GM19467 (cell line): ENCODE measurements around the gene CMYA5.
"Not testable (repeated sequence)": the region's sequence is repeated elsewhere in the genome, so short reads cannot be mapped to it uniquely, and the experiment has no call there.

Experiments used
- ATAC-seq: cut with Tn5 transposase; IDR thresholded peaks from one replicate; pipeline ENCODE4 v1.9.1; 2021; ENCODE audit warnings: mild to moderate bottlenecking, moderate library complexity; ENCODE audit not compliant: unreplicated experiment

CMYA5 gene

DNA sequence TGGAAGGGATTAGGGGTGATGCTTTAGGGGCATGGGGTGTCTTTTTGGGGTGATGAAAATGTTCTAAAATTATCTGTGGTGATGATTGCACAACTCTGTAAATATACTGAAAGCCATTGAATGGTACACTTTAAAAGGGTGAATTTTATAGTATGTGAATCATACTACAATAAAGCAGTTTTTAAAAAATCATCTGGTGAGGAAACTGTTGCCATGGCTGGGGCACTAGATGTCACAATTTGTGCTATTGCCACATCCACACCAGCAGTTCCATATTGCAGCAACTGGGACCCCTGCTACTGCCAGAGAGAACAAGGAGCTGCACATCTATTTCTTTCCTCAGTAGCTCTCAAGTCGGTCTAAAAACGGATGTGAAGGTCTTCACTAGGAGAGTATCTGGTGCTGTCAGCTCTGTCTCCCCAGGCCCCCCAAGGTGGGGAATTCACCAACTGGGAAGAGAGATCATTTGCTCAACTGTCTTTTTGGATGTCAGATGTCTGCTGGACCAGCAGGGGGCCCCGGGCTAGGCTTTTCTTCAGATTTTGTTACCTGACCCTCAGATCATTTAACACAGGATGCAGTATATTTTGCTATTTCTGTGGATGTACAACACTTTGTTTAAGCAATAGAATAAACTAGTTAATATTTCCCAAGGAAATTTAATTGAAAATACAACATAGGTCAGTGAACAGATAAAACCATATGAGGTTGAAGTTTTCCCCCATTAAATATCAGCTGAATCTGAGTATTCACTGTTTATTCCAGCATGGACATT, 13.2 kb downstream of the CMYA5 start:
- no peak for ATAC-seq

DNA sequence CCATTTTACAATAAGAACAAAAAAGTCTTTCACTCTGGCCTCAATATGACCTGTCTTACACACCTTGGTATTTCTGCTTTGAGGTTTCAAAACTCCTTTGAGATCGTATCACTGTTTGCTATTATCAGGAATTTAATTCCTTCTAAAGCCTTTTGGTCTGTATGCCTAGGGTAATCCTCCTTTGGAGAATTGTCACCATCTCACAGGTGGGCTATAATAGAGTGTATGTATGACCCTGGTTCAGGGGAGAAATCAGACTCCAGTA, 13.7 kb downstream of the CMYA5 start:
- ATAC-seq, result no peak

DNA sequence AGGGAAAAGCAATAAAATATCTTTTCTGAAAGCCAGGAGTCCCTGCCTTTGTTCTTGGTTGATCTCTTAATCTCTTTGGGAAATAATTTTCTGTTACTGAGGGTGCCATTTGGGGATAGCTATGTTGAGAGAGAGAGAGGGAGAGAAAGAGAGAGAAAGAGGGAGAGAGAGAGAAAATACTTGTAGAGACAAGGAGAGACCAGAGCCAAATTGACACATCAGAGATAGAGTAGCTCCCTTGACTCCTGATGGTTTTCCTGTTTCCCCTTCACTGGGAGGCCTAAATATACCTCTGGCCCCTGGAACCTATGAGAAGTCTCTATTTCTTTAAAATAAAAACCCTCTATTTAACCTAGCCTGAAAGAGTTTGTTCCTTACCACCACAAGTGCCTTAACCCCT, 14.9 kb downstream of the CMYA5 start:
- no peak for ATAC-seq

DNA sequence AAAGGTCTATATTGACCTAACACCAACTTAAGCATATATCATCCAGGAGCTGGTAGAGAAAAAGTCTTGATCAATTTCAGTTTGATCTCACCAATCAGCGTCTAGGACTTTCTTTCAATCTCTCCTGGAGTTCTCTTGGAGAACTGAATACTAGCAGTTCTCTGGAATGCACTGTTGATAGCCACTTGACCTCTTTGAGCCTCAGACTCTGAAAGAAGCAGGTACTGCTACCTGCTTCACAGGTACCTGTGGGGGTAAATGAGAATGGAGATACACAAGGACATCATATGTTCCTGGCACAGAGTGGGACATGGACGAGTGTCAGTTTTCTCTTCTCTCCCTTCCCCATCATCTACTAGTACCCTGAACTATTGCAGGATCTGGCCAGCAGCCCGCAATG, 16.0 kb downstream of the CMYA5 start:
- ATAC-seq, result no peak

- ATAC-seq, result not testable (repeated sequence)
Measured at GRCh38 chr5:79706317-79706716, 16.7 kb downstream of the CMYA5 start.

DNA sequence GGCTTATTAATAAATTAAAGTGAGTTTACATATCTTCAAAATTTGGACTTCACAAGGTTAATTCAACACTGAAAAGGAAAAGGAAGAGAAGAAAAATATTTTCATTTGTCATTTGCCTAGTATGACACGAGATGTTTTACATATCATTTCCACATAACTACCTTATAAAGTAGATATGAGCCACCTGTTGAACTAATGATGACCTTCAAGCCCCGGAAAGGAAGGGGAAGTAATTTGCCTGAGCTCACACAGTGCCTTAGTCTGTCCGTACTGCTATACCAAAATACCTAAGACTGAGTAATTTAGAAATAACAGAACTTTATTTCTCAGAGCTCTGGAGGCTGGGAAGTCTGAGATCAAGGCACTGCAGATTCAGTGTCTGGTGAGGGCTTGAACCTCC, 17.9 kb downstream of the CMYA5 start:
- ATAC-seq, result no peak

GRCh38 chr5:79712741-79713140, 23.1 kb downstream of the CMYA5 start:
- ATAC-seq, result no peak

DNA sequence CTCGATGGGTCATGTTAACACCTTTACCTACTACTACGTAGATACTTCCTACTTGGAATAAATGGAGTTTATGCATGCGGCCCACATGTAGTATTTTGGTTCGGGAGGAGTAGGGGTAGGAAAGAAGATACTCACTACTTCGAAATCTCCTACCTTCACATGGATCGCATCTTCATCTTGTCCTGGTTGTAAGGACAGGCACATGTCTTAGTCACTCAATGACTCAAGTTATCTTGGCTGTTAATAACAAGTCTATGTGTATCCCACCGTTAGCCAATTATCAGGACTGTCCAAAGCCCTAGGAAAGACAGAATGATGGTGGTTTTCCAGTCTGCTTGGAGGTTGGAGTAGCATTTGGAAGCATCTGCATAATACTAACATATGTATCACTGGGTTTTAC, 24.1 kb downstream of the CMYA5 start:
- ATAC-seq, result no peak

DNA sequence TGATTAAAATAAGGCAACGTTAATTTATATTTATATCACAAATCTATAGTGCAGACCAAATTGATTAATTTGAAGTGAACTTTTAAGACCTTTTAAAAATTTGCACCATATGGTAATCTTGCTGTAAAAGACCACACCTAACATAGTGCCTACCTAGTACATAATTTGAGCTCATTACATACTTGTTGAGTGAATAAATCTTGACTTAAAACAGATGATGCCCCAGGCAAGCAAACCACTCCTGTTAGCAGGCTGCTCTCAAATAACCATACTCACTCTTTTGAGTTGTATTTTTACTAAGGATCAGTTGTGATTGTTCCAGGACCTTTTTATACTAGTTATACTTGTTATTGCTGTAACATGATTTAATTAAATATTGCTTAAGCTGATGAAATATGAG, 27.2 kb downstream of the CMYA5 start:
- ATAC-seq, result no peak

DNA sequence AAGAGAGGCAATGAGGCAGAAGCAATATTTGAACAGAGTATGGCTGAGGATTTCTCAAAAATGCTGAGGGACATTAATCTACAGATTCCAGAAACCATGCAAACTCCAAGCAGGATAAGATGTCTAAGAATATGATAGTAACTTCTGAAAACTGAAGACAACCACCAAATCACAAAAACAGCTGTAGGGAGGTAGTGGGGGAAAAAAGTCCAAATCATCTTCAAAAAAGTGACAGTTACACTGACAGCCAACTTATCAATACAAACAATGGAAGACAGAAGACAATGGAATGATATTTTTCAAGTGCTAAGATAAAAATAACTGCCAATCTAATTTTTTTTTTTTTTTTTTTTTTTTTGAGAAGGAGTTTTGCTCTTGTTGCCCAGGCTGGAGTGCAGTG, 30.5 kb downstream of the CMYA5 start:
- no peak for ATAC-seq

GRCh38 chr5:79727451-79728355, 38.1 kb downstream of the CMYA5 start:
- no peak for ATAC-seq

- no peak for ATAC-seq
Measured at GRCh38 chr5:79728396-79728795, 38.8 kb downstream of the CMYA5 start.

DNA sequence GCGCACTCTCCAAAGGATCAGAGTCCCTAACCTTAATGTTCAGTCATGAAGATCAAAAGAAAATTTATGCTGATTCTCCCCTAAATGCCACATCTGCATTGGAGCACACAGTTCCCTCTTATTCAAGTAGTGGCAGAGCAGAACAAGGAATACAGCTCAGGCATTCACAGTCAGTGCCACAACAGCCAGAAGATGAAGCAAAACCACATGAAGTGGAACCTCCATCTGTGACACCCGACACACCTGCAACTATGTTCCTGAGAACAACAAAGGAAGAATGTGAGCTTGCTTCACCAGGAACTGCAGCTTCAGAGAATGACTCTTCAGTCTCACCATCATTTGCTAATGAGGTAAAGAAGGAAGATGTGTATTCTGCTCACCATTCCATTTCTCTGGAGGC, 40.0 kb downstream of the CMYA5 start:
- no peak for ATAC-seq

DNA sequence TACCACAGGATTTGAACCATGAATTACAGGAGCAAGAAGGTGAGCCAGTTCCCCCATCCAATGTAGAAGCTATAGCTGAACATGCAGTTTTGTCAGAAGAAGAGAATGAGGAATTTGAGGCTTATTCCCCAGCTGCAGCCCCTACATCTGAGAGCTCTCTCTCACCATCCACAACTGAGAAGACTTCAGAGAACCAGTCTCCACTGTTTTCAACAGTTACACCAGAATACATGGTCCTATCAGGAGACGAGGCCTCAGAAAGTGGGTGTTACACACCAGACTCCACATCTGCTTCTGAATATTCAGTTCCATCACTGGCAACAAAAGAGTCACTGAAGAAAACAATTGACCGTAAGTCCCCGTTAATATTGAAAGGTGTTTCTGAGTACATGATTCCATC, 40.9 kb downstream of the CMYA5 start:
- no peak for ATAC-seq

DNA sequence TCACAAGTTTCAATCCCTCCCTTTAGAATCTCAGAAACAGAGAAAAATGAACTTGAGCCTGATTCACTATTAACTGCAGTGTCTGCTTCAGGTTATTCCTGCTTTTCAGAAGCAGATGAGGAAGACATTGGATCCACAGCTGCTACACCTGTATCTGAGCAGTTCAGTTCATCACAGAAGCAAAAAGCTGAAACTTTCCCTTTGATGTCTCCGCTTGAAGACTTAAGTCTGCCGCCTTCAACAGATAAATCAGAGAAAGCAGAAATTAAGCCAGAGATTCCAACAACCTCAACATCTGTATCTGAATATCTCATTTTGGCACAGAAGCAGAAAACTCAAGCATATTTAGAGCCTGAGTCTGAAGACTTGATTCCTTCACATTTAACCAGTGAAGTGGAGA, 42.1 kb downstream of the CMYA5 start:
- no peak for ATAC-seq

DNA sequence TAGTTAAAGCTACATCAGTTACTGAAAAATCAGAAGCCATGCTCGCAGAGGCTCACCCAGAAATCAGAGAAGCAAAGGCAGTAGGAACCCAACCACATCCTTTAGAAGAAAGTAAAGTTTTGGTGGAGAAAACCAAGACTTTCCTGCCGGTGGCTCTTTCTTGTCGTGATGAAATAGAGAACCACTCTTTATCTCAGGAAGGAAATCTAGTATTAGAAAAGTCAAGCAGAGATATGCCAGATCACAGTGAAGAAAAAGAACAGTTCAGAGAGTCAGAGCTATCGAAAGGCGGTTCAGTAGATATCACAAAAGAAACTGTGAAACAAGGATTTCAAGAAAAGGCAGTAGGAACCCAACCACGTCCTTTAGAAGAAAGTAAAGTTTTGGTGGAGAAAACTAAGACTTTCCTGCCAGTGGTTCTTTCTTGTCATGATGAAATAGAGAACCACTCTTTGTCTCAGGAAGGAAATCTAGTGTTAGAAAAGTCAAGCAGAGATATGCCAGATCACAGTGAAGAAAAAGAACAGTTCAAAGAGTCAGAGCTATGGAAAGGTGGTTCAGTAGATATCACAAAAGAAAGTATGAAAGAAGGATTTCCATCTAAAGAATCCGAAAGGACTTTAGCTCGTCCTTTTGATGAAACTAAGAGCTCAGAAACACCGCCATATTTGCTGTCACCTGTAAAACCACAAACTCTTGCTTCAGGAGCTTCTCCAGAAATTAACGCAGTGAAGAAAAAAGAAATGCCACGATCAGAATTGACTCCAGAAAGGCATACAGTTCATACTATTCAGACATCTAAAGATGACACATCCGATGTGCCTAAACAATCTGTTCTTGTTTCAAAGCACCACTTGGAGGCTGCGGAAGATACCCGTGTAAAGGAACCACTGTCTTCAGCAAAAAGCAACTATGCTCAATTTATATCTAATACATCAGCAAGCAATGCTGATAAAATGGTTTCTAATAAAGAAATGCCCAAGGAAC, 47.2 kb downstream of the CMYA5 start:
- no peak for ATAC-seq

DNA sequence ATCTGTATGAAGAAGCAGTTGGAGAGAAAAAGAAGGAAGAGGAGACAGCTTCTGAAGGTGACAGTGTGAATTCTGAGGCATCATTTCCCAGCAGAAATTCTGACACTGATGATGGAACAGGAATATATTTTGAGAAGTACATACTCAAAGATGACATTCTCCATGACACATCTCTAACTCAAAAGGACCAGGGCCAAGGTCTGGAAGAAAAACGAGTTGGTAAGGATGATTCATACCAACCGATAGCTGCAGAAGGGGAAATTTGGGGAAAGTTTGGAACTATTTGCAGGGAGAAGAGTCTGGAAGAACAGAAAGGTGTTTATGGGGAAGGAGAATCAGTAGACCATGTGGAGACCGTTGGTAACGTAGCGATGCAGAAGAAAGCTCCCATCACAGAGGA, 48.7 kb downstream of the CMYA5 start:
- ATAC-seq, result no peak

DNA sequence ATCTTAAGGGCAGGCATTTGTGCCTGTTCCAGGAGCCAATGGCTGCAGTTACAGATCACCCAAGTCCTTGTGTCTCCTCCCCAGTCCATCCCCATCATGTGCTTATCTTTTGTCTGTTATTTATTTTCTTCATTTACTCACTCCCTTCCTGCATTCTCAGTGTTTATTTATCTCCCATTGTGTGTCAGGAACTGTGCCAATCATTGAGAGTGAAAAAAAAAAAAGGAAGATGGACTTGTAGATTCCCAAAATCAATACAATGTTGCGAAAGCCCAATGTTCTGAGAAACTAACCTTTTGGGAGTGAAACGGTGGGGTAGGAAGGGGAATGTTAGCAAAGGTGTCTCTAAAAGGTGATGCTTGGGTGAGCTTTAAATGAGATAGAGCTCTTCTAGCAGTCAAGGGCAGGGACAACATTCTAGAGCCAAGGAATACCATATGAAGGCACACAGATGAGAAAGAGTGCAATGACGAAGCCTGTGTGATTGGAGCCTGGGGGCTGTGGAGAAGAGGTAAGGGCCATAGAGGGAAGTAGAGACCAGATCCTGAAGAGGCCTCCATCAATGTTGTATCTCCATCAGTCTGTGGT, 53.0 kb downstream of the CMYA5 start:
- ATAC-seq, result no peak

DNA sequence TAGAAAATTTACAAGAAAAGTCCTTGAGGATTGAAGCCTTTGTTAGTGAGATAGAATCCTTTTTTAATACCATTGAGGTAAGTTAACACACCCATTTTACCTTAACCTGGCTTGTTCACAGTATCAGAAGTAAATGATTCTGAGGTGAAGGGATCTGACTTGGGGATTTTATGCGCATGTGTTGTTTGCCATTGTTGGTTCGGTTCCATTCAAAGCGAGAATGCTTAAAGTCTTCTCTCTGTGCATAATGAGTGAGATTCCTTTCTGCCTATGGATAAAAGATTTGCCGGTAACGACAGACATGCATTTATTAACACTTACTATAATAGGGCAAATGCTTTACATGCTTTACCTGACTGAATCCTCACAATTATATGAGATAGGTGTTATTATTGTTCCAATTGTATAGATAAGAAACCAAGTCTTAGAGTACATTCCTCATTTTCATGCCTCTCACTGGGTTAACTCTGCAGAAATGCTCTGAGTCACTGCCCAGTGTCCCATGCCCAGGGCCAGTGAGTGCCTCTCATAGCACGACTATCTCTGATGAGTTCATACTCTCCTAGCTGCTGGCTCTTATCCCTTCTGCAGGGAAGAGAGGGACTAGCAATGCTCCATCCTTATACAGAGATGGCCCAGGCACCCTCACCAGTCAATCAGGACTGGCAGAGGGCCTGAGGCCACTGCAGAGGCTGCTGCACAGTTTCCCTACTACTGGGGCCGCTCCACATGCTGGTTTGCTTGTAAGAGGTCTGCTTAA, 54.4 kb downstream of the CMYA5 start:
- no peak for ATAC-seq

- ATAC-seq, result no peak
Measured at GRCh38 chr5:79745255-79745654, 55.6 kb downstream of the CMYA5 start.
